ENCODE data around the gene CNTN4. TPM values are rescaled to one million over a fixed set of nuclear protein-coding genes. Genes with fewer than 3 reads are reported as not detected.

CNTN4 gene
- total and polyA plus RNA-seq, 7 donors, result 0.17 to 3.2 (median 0.42) TPM

GRCh38 chr3:2823437-2824211 is 725.0 kb downstream of the CNTN4 start:
- Histone ChIP-seq H3K4me1 (no peaks in the 10 kb centered on the region), H3K36me3 (ENCODE audit: insufficient read depth in 1 of 2, low read depth in 1 of 2) (no peaks in the 10 kb centered on the region), H3K4me3 (no peak overlapping the region), H3K27me3 (ENCODE audit: insufficient read depth in 3 of 3, low read length in 2 of 3) (no peaks in the 10 kb centered on the region), H3K27ac (no peak overlapping the region), H3K9me3 (no peaks in the 10 kb centered on the region)
- ATAC-seq (no peak), DNase-seq (no peak)
- no peak for TF ChIP-seq CTCF (IDR thresholded peaks at IDR 0.05)
- WGBS, 3 donors, result 79 to 88% (median 80%) methylated on average over 8 of the region's 8 CpGs
- intact Hi-C loops (cut with DNase I), result no loop called here

GRCh38 chr3:2826036-2826435 is 727.4 kb downstream of the CNTN4 start:
- H3K4me3 ChIP-seq, result no peak overlapping the region
- ATAC-seq (no peak), DNase-seq (no peak)
- H3K9me3 ChIP-seq, result no peaks in the 10 kb centered on the region
- H3K4me1 ChIP-seq, result no peaks in the 10 kb centered on the region
- no peak for TF ChIP-seq CTCF (IDR thresholded peaks at IDR 0.05)
- no peaks in the 10 kb centered on the region for H3K36me3 ChIP-seq (ENCODE audit: insufficient read depth in 1 of 2, low read depth in 1 of 2)
- intact Hi-C loops (cut with DNase I), result no loop called here
- H3K27ac ChIP-seq, result no peak overlapping the region
- 68 to 79% (median 75%) methylated on average over 4 of the region's 4 CpGs for whole genome bisulfite sequencing, 3 donors
- no peaks in the 10 kb centered on the region for H3K27me3 ChIP-seq (ENCODE audit: insufficient read depth in 3 of 3, low read length in 2 of 3)

GRCh38 chr3:2826453-2826852 is 727.8 kb downstream of the CNTN4 start:
- no peaks in the 10 kb centered on the region for H3K9me3 ChIP-seq
- ATAC-seq (no peak), DNase-seq (no peak)
- H3K4me3 ChIP-seq, result no peak overlapping the region
- no peak for TF ChIP-seq CTCF (IDR thresholded peaks at IDR 0.05)
- WGBS, 3 donors, result 65 to 74% (median 69%) methylated on average over 3 of the region's 3 CpGs
- no peaks in the 10 kb centered on the region for H3K27me3 ChIP-seq (ENCODE audit: insufficient read depth in 3 of 3, low read length in 2 of 3)
- intact Hi-C loops (cut with DNase I), result no loop called here
- H3K4me1 ChIP-seq, result no peaks in the 10 kb centered on the region
- H3K36me3 ChIP-seq (ENCODE audit: insufficient read depth in 1 of 2, low read depth in 1 of 2), result no peaks in the 10 kb centered on the region
- H3K27ac ChIP-seq, result no peak overlapping the region

GRCh38 chr3:2837239-2837638 is 738.6 kb downstream of the CNTN4 start:
- no peak for DNase-seq
- Histone ChIP-seq H3K9me3 (no peaks in the 10 kb centered on the region), H3K36me3 (ENCODE audit: insufficient read depth in 1 of 2, low read depth in 1 of 2) (no peaks in the 10 kb centered on the region), H3K27ac (no peak overlapping the region), H3K4me3 (no peak overlapping the region), H3K4me1 (no peaks in the 10 kb centered on the region), H3K27me3 (ENCODE audit: insufficient read depth in 3 of 3, low read length in 2 of 3) (no peaks in the 10 kb centered on the region)
- ATAC-seq, result no peak
- intact Hi-C loops (cut with DNase I), result no loop called here
- no peak for TF ChIP-seq CTCF (IDR thresholded peaks at IDR 0.05)
- WGBS, 3 donors, result 58 to 62% (median 59%) methylated on average over 6 of the region's 6 CpGs

- H3K9me3 ChIP-seq, result no peaks in the 10 kb centered on the region
- DNase-seq, result no peak
Observed at GRCh38 chr3:2837910-2838309, 739.2 kb downstream of the CNTN4 start.

More at GRCh38 chr3:2837910-2838309, 739.2 kb downstream of the CNTN4 start:
- no peak overlapping the region for H3K4me3 ChIP-seq
- intact Hi-C loops (cut with DNase I), result no loop called here
- WGBS, 3 donors, result 80 to 84% (median 84%) methylated on average over 4 of the region's 4 CpGs
- H3K27me3 ChIP-seq (ENCODE audit: insufficient read depth in 3 of 3, low read length in 2 of 3), result no peaks in the 10 kb centered on the region
- H3K27ac ChIP-seq, result no peak overlapping the region
- TF ChIP-seq CTCF (IDR thresholded peaks at IDR 0.05), result no peak
- H3K36me3 ChIP-seq (ENCODE audit: insufficient read depth in 1 of 2, low read depth in 1 of 2), result no peaks in the 10 kb centered on the region
- H3K4me1 ChIP-seq, result no peaks in the 10 kb centered on the region
- no peak for ATAC-seq

All from psoas muscle (tissue), 8 donors.